B cell (primary cell): ENCODE results near the gene ZNHIT2. TPM values are rescaled to one million over a fixed set of nuclear protein-coding genes. Genes with fewer than 3 reads are reported as not detected.
"Not testable (repeated sequence)": the region's sequence is repeated elsewhere in the genome, so short reads cannot be mapped to it uniquely, and the experiment has no call there.

Experiments
- ATAC-seq: fragments of 200-7000 bp; cut with Tn5 transposase; one replicate; pipeline ENCODE4 v1.10.0; 2021; ENCODE audit warnings: low read depth, mild to moderate bottlenecking, moderate number of reproducible peaks, moderate library complexity
- CTCF ChIA-PET: fragments of 350-600 bp; sonication (Branson Sonifier 250); formaldehyde crosslinking; loops from one replicate; lab custom pipeline; 2021; ENCODE audit warnings: antibody characterized with exemption, inconsistent platforms; lab: Charles Lee
- POLR2A ChIA-PET: fragments of 350-600 bp; sonication (Branson Sonifier 250); formaldehyde crosslinking; loops from one replicate; lab custom pipeline; 2021; ENCODE audit warnings: antibody characterized with exemption; lab: Charles Lee
- DNase-seq: peaks from one replicate; pipeline ENCODE4 v3.0.0; 2013
- H2AFZ ChIP-seq: 2 replicates; pipeline ENCODE4 v1.6.1; 2012; ENCODE audit warnings: mild to moderate bottlenecking, low read depth, low read length; ENCODE audit not compliant: insufficient read depth, poor library complexity, severe bottlenecking
- H3K27ac ChIP-seq, 2 donors: 1 replicate in 1 of 2; 2 replicates in 1 of 2; pipeline ENCODE4 v1.5.1; 2012 to 2013; ENCODE audit warnings: low read length in 2 of 2, mild to moderate bottlenecking in 2 of 2, moderate library complexity in 1 of 2
- H3K27me3 ChIP-seq, 4 experiments: fragments of 200-600 bp in 1 of 4; sonication (generic) in 1 of 4; replicated peaks in 1 of 4; 1 replicate in 2 of 4; 2 replicates in 2 of 4; pipeline versions ENCODE4 v1.6.1 to v1.7.0; 2013 to 2016; ENCODE audit warnings: low read length in 3 of 4, mild to moderate bottlenecking in 2 of 4, mixed read lengths in 1 of 4, moderate library complexity in 1 of 4; ENCODE audit not compliant: insufficient read depth in 4 of 4, control insufficient read depth in 3 of 4; ENCODE audit errors: control extremely low read depth in 1 of 4
- H3K36me3 ChIP-seq, 2 experiments: replicated peaks in 1 of 2; 1 replicate in 1 of 2; 2 replicates in 1 of 2; pipeline versions ENCODE4 v1.6.1 to v1.7.1; 2013; ENCODE audit warnings: low read length in 1 of 2; ENCODE audit not compliant: insufficient read depth in 2 of 2, control insufficient read depth in 1 of 2; ENCODE audit errors: control extremely low read depth in 1 of 2, extremely low read depth in 1 of 2
- H3K4me1 ChIP-seq, 2 donors: fragments of 200-600 bp in 1 of 2; sonication (generic) in 1 of 2; 1 replicate in 1 of 2; 2 replicates in 1 of 2; pipeline versions ENCODE4 v1.5.1 to v1.6.1; 2013 to 2017; ENCODE audit warnings: low read length in 2 of 2; ENCODE audit not compliant: control insufficient read depth in 2 of 2, insufficient read depth in 2 of 2
- H3K4me2 ChIP-seq: replicated peaks from 2 replicates; pipeline ENCODE3; 2012; ENCODE audit warnings: mild to moderate bottlenecking, low read depth, low read length; ENCODE audit not compliant: poor library complexity, severe bottlenecking
- H3K4me3 ChIP-seq, 5 experiments: fragments of 200-600 bp in 1 of 5; sonication (generic) in 1 of 5; 1 replicate in 3 of 5; 2 replicates in 2 of 5; pipeline versions ENCODE4 v1.5.1 to v1.7.0; 2011 to 2016; ENCODE audit warnings: low read length in 4 of 5, mild to moderate bottlenecking in 4 of 5, low read depth in 2 of 5, control low read depth in 1 of 5, moderate library complexity in 1 of 5; ENCODE audit not compliant: insufficient read depth in 1 of 5; ENCODE audit errors: control extremely low read depth in 1 of 5, extremely low read depth in 1 of 5
- H3K79me2 ChIP-seq: fragments of 200-600 bp; sonication (generic); one replicate; pipeline ENCODE4 v1.6.0; 2016; ENCODE audit warnings: low read length; ENCODE audit not compliant: control insufficient read depth, insufficient read depth
- H3K9ac ChIP-seq: fragments of 200-600 bp; sonication (generic); 2 replicates; pipeline ENCODE4 v1.6.1; 2017; ENCODE audit warnings: mild to moderate bottlenecking, low read length, moderate library complexity
- H3K9me3 ChIP-seq, 3 donors: one replicate each; pipeline versions ENCODE4 v1.6.1 to v1.7.1; 2013; ENCODE audit warnings: low read length in 2 of 3; ENCODE audit not compliant: control insufficient read depth in 2 of 3, insufficient read depth in 1 of 3; ENCODE audit errors: control extremely low read depth in 1 of 3
- H4K20me1 ChIP-seq: 2 replicates; pipeline ENCODE4 v1.6.0; 2012; ENCODE audit warnings: mild to moderate bottlenecking, low read length; ENCODE audit not compliant: insufficient read depth, control insufficient read depth, poor library complexity, severe bottlenecking
- H3K27ac Mint-ChIP-seq: one replicate; pipeline ENCODE4 v1.8.0; 2021; ENCODE audit warnings: mixed read lengths
- H3K27me3 Mint-ChIP-seq: one replicate; pipeline ENCODE4 v1.8.0; 2021; ENCODE audit warnings: mixed read lengths
- H3K4me1 Mint-ChIP-seq: one replicate; pipeline ENCODE4 v1.8.0; 2021; ENCODE audit warnings: mixed read lengths
- H3K4me3 Mint-ChIP-seq: one replicate; pipeline ENCODE4 v1.8.0; 2021; ENCODE audit warnings: mixed read lengths
- H3K9me3 Mint-ChIP-seq: one replicate; pipeline ENCODE4 v1.8.0; 2022; ENCODE audit warnings: mixed read lengths; ENCODE audit not compliant: insufficient read depth
- CTCF ChIP-seq: fragments of 200-600 bp; IDR thresholded peaks from one replicate; pipeline ENCODE4 v1.8.0; 2022; ENCODE audit warnings: antibody characterized with exemption, mild to moderate bottlenecking
- EZH2 ChIP-seq: IDR thresholded peaks from 2 replicates; pipeline ENCODE4 v1.6.1; 2012; ENCODE audit warnings: borderline replicate concordance, low read depth, mild to moderate bottlenecking, moderate library complexity, low read length; ENCODE audit not compliant: insufficient read depth, poor library complexity, severe bottlenecking
- WGBS: methylation state at CpG from one replicate; pipeline ENCODE4 v1.1.5; 2013; ENCODE audit warnings: missing lambda C conversion rate; ENCODE audit not compliant: insufficient coverage; 5-methylcytosine and 5-hydroxymethylcytosine counted together
- intact Hi-C: fragments of 100-400 bp; cut with micrococcal nuclease; formaldehyde crosslinking; loops from one replicate; pipeline ENCODE4 v1.10.0; 2022
- polyA plus RNA-seq: library from polyadenylated mRNA; depleted of rRNA; stranded (reverse); fragments of >200 nt; gene quantifications from 2 replicates; pipeline ENCODE4 v1.2.3, GENCODE V29; 2012
- total RNA-seq, 2 donors: library from RNA; stranded (reverse); fragments of 120-200 nt in 1 of 2; gene quantifications; 1 replicate in 1 of 2; 2 replicates in 1 of 2; pipeline versions ENCODE4 v1.2.3 to v1.2.4, GENCODE V29; 2013 to 2022

Gene ZNHIT2
- total and polyA plus RNA-seq, 2 donors (not counting 1 experiment from before 2014, with no cell fraction given): 6.2 to 14.1 TPM

- Histone ChIP-seq H3K9ac (no peak overlapping the region), H3K9me3 (no peaks in the 10 kb centered on the region), H3K36me3 (peaks cover 0 to 48% of the 10 kb centered on the region in 2 experiments), H3K4me2 (no peak overlapping the region), H2AFZ (no peak overlapping the region), H3K79me2 (peaks cover 86% of the 10 kb centered on the region), H3K4me3 (no peak overlapping the region), H3K27ac (peak overlapping the region in 1 of 2 donors; percentile 96), H3K27me3 (no peaks in the 10 kb centered on the region), H3K4me1 (peaks cover 34 to 57% of the 10 kb centered on the region in 2 donors), H4K20me1 (peaks cover 31% of the 10 kb centered on the region)
- no peaks in the 10 kb centered on the region for H3K27me3 Mint-ChIP-seq
- intact Hi-C loops: loop anchor here (5.0 to 10.0 kb wide), 4 partner anchors 205 to 495 kb away; partner anchors contain the start of genes ATG2A, MAP3K11, PCNX3 and SF1
- CTCF ChIA-PET: interaction anchor here (0.8 to 5.0 kb wide), 6 partner anchors 10 to 273 kb away, joined by 3 to 47 read pairs (median 12); partner anchors contain the start of genes ARL2, CAPN1 and TM7SF2
- no peak for DNase-seq
- ATAC-seq: no peak
- POLR2A ChIA-PET: interaction anchor here (3.6 to 7.3 kb wide), 2 partner anchors 14 to 62 kb away, joined by 23 to 160 read pairs; partner anchors contain the start of genes CAPN1 and SYVN1
- H3K4me3 Mint-ChIP-seq: peak overlapping the region; percentile 41
- H3K27ac Mint-ChIP-seq: peak overlapping the region; percentile 38
- H3K4me1 Mint-ChIP-seq: peaks cover 63% of the 10 kb centered on the region
- no peak for TF ChIP-seq CTCF
- TF ChIP-seq EZH2: no peak
- no peaks in the 10 kb centered on the region for H3K9me3 Mint-ChIP-seq
Observed at GRCh38 chr11:65119670-65119995, 2.1 kb upstream of the ZNHIT2 start.

- ChIA-PET CTCF (interaction anchor here (0.8 to 5.0 kb wide), 15 partner anchors 9 to 430 kb away, joined by 3 to 47 read pairs (median 7); partner anchors contain the start of genes ARL2, CAPN1, CDC42BPG and SPDYC), POLR2A (interaction anchor here (7.3 kb wide), 1 partner anchor 14 kb away, joined by 160 read pairs; the partner anchor contains the start of gene SYVN1)
- not testable (repeated sequence) for H2AFZ ChIP-seq, H3K9me3 ChIP-seq, H3K9me3 Mint-ChIP-seq, H3K27me3 Mint-ChIP-seq, H3K4me3 ChIP-seq, H3K4me2 ChIP-seq, H3K9ac ChIP-seq, H3K4me3 Mint-ChIP-seq, ATAC-seq, H3K27me3 ChIP-seq
- Histone ChIP-seq H4K20me1 (peaks cover 31% of the 10 kb centered on the region), H3K79me2 (peaks cover 86% of the 10 kb centered on the region), H3K27ac (peak overlapping the region; percentile 32 to 96), H3K36me3 (peaks cover 0 to 42% of the 10 kb centered on the region in 2 experiments), H3K4me1 (peaks cover 34 to 57% of the 10 kb centered on the region in 2 donors)
- H3K4me1 Mint-ChIP-seq: peaks cover 63% of the 10 kb centered on the region
- peak; percentile 24 for DNase-seq
- peak overlapping the region; percentile 72 for H3K27ac Mint-ChIP-seq
- WGBS: 84% methylated on average over 12 of the region's 18 CpGs
- intact Hi-C loops: loop anchor here (5.0 to 10.0 kb wide), 4 partner anchors 204 to 496 kb away; partner anchors contain the start of genes ATG2A, MAP3K11, PCNX3 and SF1
Observed at GRCh38 chr11:65118891-65119669, 1.6 kb upstream of the ZNHIT2 start.
